DMS153 treated with DMSO at 0.1 percent for 48 hours (cell line): ENCODE measurements around the gene AK5.
A peak's percentile ranks its signal among the peaks of the same experiment; 100 is the strongest.
"Not testable (repeated sequence)": the region's sequence is repeated elsewhere in the genome, so short reads cannot be mapped to it uniquely, and the experiment has no call there.

Experiments
- DNase-seq: peaks from one replicate; lab custom pipeline; 2025; ENCODE audit not compliant: unreplicated experiment; lab: John Stamatoyannopoulos, UW

The AK5 gene

GRCh38 chr1:77394166-77394565, 112.3 kb downstream of the AK5 start:
- DNase-seq: no peak

GRCh38 chr1:77395051-77395450, 113.2 kb downstream of the AK5 start:
- DNase-seq: no peak

GRCh38 chr1:77398152-77398551, 116.3 kb downstream of the AK5 start:
- DNase-seq: no peak

GRCh38 chr1:77399250-77400086, 117.6 kb downstream of the AK5 start:
- DNase-seq: no peak

GRCh38 chr1:77400781-77401180, 119.0 kb downstream of the AK5 start:
- no peak for DNase-seq

GRCh38 chr1:77401384-77401783, 119.6 kb downstream of the AK5 start:
- no peak for DNase-seq

- no peak for DNase-seq
These were observed 123.4 kb downstream of the AK5 start for GRCh38 chr1:77405186-77405585.

GRCh38 chr1:77406661-77407060, 124.8 kb downstream of the AK5 start:
- DNase-seq: peak; percentile 15

- no peak for DNase-seq
These were observed 126.0 kb downstream of the AK5 start for GRCh38 chr1:77407738-77408375.

GRCh38 chr1:77408933-77409332, 127.1 kb downstream of the AK5 start:
- not testable (repeated sequence) for DNase-seq

GRCh38 chr1:77412069-77412819, 130.4 kb downstream of the AK5 start:
- peak; percentile 1 for DNase-seq

- no peak for DNase-seq
These were observed 131.2 kb downstream of the AK5 start for GRCh38 chr1:77412820-77413530.

GRCh38 chr1:77413541-77414335, 131.9 kb downstream of the AK5 start:
- DNase-seq: no peak

GRCh38 chr1:77415579-77415978, 133.8 kb downstream of the AK5 start:
- no peak for DNase-seq

- peak; percentile 0 for DNase-seq
These were observed 135.1 kb downstream of the AK5 start for GRCh38 chr1:77416692-77417450.

- not testable (repeated sequence) for DNase-seq
These were observed 136.2 kb downstream of the AK5 start for GRCh38 chr1:77418055-77418454.

- DNase-seq: no peak
These were observed 139.8 kb downstream of the AK5 start for GRCh38 chr1:77421504-77422233.

- no peak for DNase-seq
These were observed 142.4 kb downstream of the AK5 start for GRCh38 chr1:77424236-77424635.

- DNase-seq: no peak
These were observed 146.2 kb downstream of the AK5 start for GRCh38 chr1:77428068-77428467.
